OCI-M2 (cell line): ENCODE measurements around the gene NR1I2.

ENCODE experiments used
- DNase-seq: peaks from one replicate; lab custom pipeline; 2025; ENCODE audit not compliant: unreplicated experiment; lab: John Stamatoyannopoulos, UW

NR1I2 gene

GRCh38 chr3:119778811-119779210, 3.1 kb upstream of the NR1I2 start:
- DNase-seq = no peak

GRCh38 chr3:119779731-119780383, 2.0 kb upstream of the NR1I2 start:
- no peak for DNase-seq

GRCh38 chr3:119782460-119782859, 559 bp downstream of the NR1I2 start:
- no peak for DNase-seq

GRCh38 chr3:119783255-119783654, 1.4 kb downstream of the NR1I2 start:
- DNase-seq = no peak

- no peak for DNase-seq
These were observed 2.0 kb downstream of the NR1I2 start for GRCh38 chr3:119783883-119784282.

- no peak for DNase-seq
These were observed 4.5 kb downstream of the NR1I2 start for GRCh38 chr3:119786409-119786808.

GRCh38 chr3:119790369-119790768, 8.5 kb downstream of the NR1I2 start:
- DNase-seq = no peak

GRCh38 chr3:119792270-119792669, 10.4 kb downstream of the NR1I2 start:
- no peak for DNase-seq

- no peak for DNase-seq
These were observed 12.5 kb downstream of the NR1I2 start for GRCh38 chr3:119794401-119794800.

- DNase-seq = peak; percentile 4
These were observed 13.2 kb downstream of the NR1I2 start for GRCh38 chr3:119794971-119795612.

GRCh38 chr3:119795849-119796248, 13.9 kb downstream of the NR1I2 start:
- no peak for DNase-seq

- no peak for DNase-seq
These were observed 14.5 kb downstream of the NR1I2 start for GRCh38 chr3:119796368-119796767.

GRCh38 chr3:119796785-119797184, 14.9 kb downstream of the NR1I2 start:
- no peak for DNase-seq

- DNase-seq = no peak
These were observed 18.9 kb downstream of the NR1I2 start for GRCh38 chr3:119800844-119801243.

- no peak for DNase-seq
These were observed 26.3 kb downstream of the NR1I2 start for GRCh38 chr3:119808244-119808643.

GRCh38 chr3:119808843-119809242, 26.9 kb downstream of the NR1I2 start:
- no peak for DNase-seq

GRCh38 chr3:119809249-119810017, 27.5 kb downstream of the NR1I2 start:
- DNase-seq = no peak

GRCh38 chr3:119810018-119810435, 28.1 kb downstream of the NR1I2 start:
- DNase-seq = no peak

- no peak for DNase-seq
These were observed 30.7 kb downstream of the NR1I2 start for GRCh38 chr3:119812491-119813058.

GRCh38 chr3:119815716-119816115, 33.8 kb downstream of the NR1I2 start:
- no peak for DNase-seq

- DNase-seq = no peak
These were observed 35.2 kb downstream of the NR1I2 start for GRCh38 chr3:119817071-119817470.
